Ammon's horn (tissue), 1 donor: Measurements from ENCODE around the gene MLLT6.

ENCODE experiments used
- DNase-seq: peaks from one replicate; pipeline ENCODE4 v3.0.0-alpha.2; 2016; ENCODE audit warnings: low spot score

Gene MLLT6

GRCh38 chr17:38768417-38768816, 63.3 kb downstream of the MLLT6 start:
- DNase-seq: no peak

- no peak for DNase-seq
These were observed 68.2 kb downstream of the MLLT6 start for GRCh38 chr17:38773258-38773657.

GRCh38 chr17:38777641-38778250, 72.7 kb downstream of the MLLT6 start:
- DNase-seq: no peak
